ENCODE results near the gene CYP39A1. TPM values are rescaled to one million over a fixed set of nuclear protein-coding genes. Genes with fewer than 3 reads are reported as not detected.

Gene CYP39A1
- total RNA-seq, 2 experiments from 2014 or later = not detected

DNA sequence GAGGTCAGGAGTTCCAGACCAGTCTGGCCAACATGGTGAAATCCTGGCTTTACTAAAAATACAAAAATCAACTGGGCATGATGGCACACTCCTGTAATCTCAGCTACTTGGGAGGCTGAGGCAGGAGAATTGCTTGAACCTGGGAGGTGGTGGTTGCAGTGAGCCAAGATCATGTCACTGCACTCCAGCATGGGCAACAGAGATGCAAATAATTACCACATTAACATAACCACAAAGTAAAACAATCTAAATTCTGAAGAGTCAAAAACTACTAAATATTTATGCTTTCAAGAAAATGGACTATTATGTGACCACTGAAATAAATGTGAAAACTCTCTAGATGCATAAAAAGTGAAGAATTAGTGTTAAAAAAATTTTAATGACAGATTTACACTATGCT, 59.9 kb downstream of the CYP39A1 start:
- Mint-ChIP-seq H3K27ac (no peak overlapping the region), H3K36me3 (ENCODE audit: low read depth) (no peaks in the 10 kb centered on the region), H3K27me3 (peaks cover 33% of the 10 kb centered on the region), H3K4me3 (no peak overlapping the region), H3K4me1 (ENCODE audit: low read depth) (no peaks in the 10 kb centered on the region), H3K9me3 (peaks cover 5% of the 10 kb centered on the region)
- POLR2A ChIA-PET = no interaction called here
- H3K27me3 ChIP-seq (ENCODE audit: control insufficient read depth in 1 of 2, insufficient read depth in 2 of 2, low read length in 2 of 2) = peaks cover 4 to 11% of the 10 kb centered on the region in 2 experiments
- no peak overlapping the region for H3K4me3 ChIP-seq (ENCODE audit: low read length)
- DNase-seq (no peak), ATAC-seq (ENCODE audit: poor library complexity) (no peak)
- intact Hi-C loops (cut with DNase I, micrococcal nuclease) = no loop called here
- H3K36me3 ChIP-seq (ENCODE audit: insufficient read depth, low read length) = no peaks in the 10 kb centered on the region
- CTCF ChIA-PET = interaction anchor here (1.5 kb wide), 1 partner anchor 13 kb away, joined by 4 read pairs; no protein-coding TSS in a partner anchor
- H3K27ac ChIP-seq (ENCODE audit: low read depth in 1 of 2, low read length in 2 of 2) = no peak overlapping the region
- TF ChIP-seq, protein P1, sequence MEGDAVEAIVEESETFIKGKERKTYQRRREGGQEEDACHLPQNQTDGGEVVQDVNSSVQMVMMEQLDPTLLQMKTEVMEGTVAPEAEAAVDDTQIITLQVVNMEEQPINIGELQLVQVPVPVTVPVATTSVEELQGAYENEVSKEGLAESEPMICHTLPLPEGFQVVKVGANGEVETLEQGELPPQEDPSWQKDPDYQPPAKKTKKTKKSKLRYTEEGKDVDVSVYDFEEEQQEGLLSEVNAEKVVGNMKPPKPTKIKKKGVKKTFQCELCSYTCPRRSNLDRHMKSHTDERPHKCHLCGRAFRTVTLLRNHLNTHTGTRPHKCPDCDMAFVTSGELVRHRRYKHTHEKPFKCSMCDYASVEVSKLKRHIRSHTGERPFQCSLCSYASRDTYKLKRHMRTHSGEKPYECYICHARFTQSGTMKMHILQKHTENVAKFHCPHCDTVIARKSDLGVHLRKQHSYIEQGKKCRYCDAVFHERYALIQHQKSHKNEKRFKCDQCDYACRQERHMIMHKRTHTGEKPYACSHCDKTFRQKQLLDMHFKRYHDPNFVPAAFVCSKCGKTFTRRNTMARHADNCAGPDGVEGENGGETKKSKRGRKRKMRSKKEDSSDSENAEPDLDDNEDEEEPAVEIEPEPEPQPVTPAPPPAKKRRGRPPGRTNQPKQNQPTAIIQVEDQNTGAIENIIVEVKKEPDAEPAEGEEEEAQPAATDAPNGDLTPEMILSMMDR (IDR thresholded peaks at IDR 0.05) = no peak
- peaks cover 0 to 13% of the 10 kb centered on the region in 2 experiments for H3K9me3 ChIP-seq (ENCODE audit: control insufficient read depth in 1 of 2, insufficient read depth in 1 of 2, low read length in 2 of 2)
- H3K4me1 ChIP-seq (ENCODE audit: insufficient read depth, low read length) = no peaks in the 10 kb centered on the region

DNA sequence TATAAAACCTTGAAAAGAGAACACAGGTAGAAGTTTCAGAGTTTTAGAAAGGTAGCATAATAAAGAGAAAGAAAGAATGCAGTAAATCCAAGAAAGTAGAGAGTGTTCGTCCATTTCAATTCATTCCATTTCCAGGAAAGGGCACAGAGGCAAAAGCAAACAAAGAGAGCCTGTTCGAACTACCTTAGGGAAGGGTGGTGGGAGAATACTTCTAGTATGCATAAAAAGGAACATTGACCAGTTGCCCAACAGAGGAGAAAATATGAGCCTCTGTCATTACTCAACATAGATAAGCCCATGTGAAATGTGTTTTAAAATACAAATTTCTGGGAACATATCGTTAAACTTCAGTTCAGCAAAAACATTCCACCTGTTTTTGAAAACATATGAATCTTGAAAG, 60.6 kb downstream of the CYP39A1 start:
- peaks cover 4 to 13% of the 10 kb centered on the region in 2 experiments for H3K27me3 ChIP-seq (ENCODE audit: control insufficient read depth in 1 of 2, insufficient read depth in 2 of 2, low read length in 2 of 2)
- H3K36me3 ChIP-seq (ENCODE audit: insufficient read depth, low read length) = no peaks in the 10 kb centered on the region
- ChIA-PET CTCF (interaction anchor here (1.5 kb wide), 1 partner anchor 13 kb away, joined by 4 read pairs; no protein-coding TSS in a partner anchor), POLR2A (no interaction called here)
- H3K4me3 ChIP-seq (ENCODE audit: low read length) = no peak overlapping the region
- H3K4me1 Mint-ChIP-seq (ENCODE audit: low read depth) = no peaks in the 10 kb centered on the region
- no peak overlapping the region for H3K4me3 Mint-ChIP-seq
- no peak overlapping the region for H3K27ac ChIP-seq (ENCODE audit: low read depth in 1 of 2, low read length in 2 of 2)
- TF ChIP-seq, protein P1 (IDR thresholded peaks at IDR 0.05) = no peak
- H3K27me3 Mint-ChIP-seq = peaks cover 33% of the 10 kb centered on the region
- DNase-seq (no peak), ATAC-seq (ENCODE audit: poor library complexity) (no peak)
- peaks cover 0 to 13% of the 10 kb centered on the region in 2 experiments for H3K9me3 ChIP-seq (ENCODE audit: control insufficient read depth in 1 of 2, insufficient read depth in 1 of 2, low read length in 2 of 2)
- no peaks in the 10 kb centered on the region for H3K36me3 Mint-ChIP-seq (ENCODE audit: low read depth)
- H3K9me3 Mint-ChIP-seq = peaks cover 5% of the 10 kb centered on the region
- intact Hi-C loops (cut with DNase I, micrococcal nuclease) = no loop called here
- no peak overlapping the region for H3K27ac Mint-ChIP-seq
- H3K4me1 ChIP-seq (ENCODE audit: insufficient read depth, low read length) = no peaks in the 10 kb centered on the region

DNA sequence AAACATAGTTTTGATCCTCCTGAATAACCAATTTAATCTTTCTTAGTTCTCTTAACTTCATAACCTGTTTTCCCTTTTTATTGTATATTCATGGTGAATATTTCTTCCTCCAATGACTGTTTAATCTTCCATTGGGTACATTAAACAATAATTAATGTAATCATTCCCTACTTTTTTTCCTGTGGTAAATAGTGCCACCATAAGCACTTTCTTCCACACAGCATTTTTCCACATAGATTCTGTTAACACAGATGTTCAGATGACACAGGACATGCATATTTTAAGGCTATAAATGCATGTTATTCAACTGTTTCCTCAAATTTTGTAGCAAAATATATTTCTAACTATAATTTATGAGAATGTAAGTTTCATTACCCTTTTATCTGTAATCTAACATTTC, 61.9 kb downstream of the CYP39A1 start:
- ATAC-seq (ENCODE audit: poor library complexity) (no peak), DNase-seq (no peak)
- Histone ChIP-seq H3K9me3 (ENCODE audit: control insufficient read depth in 1 of 2, insufficient read depth in 1 of 2, low read length in 2 of 2) (peaks cover 0 to 13% of the 10 kb centered on the region in 2 experiments), H3K36me3 (ENCODE audit: insufficient read depth, low read length) (no peaks in the 10 kb centered on the region), H3K4me3 (ENCODE audit: low read length) (no peak overlapping the region), H3K4me1 (ENCODE audit: insufficient read depth, low read length) (no peaks in the 10 kb centered on the region), H3K27ac (ENCODE audit: low read depth in 1 of 2, low read length in 2 of 2) (no peak overlapping the region), H3K27me3 (ENCODE audit: control insufficient read depth in 1 of 2, insufficient read depth in 2 of 2, low read length in 2 of 2) (peaks cover 4 to 16% of the 10 kb centered on the region in 2 experiments)
- Mint-ChIP-seq H3K4me1 (ENCODE audit: low read depth) (no peaks in the 10 kb centered on the region), H3K9me3 (peaks cover 5% of the 10 kb centered on the region), H3K27ac (no peak overlapping the region), H3K27me3 (peaks cover 36% of the 10 kb centered on the region), H3K36me3 (ENCODE audit: low read depth) (no peaks in the 10 kb centered on the region), H3K4me3 (no peak overlapping the region)
- CTCF ChIA-PET = no interaction called here
- TF ChIP-seq, protein P1 (IDR thresholded peaks at IDR 0.05) = no peak
- intact Hi-C loops (cut with DNase I, micrococcal nuclease) = no loop called here
- POLR2A ChIA-PET = no interaction called here
